ENCODE results near the gene ROS1. TPM values are rescaled to one million over a fixed set of nuclear protein-coding genes. Genes with fewer than 3 reads are reported as not detected.
"Not testable (repeated sequence)": the region's sequence is repeated elsewhere in the genome, so short reads cannot be mapped to it uniquely, and the experiment has no call there.

Gene ROS1
- total and polyA plus RNA-seq, 2 donors (not counting 1 experiment from before 2014, with no cell fraction given) = under 0.01 to 0.01 TPM

DNA sequence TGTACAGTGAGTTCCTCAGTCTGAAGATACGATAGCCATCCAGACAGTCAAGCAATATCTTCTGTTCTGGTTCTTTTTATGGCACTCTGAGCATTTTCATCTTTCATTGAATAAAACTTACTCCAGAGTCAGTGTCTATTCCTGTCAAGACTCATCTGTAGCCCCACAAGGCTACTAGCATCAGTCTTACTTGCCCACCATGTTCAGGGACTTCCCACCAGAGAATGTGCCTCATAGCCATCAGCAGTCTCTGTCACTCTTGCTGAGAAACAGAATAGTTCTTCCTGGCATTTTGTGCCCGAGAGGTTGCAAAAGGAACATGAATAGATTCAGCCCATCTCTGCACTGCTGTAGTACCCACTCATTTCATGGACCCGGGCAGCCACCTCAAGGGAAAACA, 44.0 kb upstream of the ROS1 start:
- no peaks in the 10 kb centered on the region for H3K27me3 ChIP-seq (ENCODE audit: control insufficient read depth, insufficient read depth, low read length)
- H3K9me3 ChIP-seq (ENCODE audit: control insufficient read depth, insufficient read depth, low read depth, low read length) = no peaks in the 10 kb centered on the region
- H3K4me3 ChIP-seq (replicated peaks in 1 of 4; ENCODE audit: control extremely low read depth in 1 of 4, insufficient read depth in 1 of 4, low read depth in 3 of 4, low read length in 4 of 4) = no peak overlapping the region
- H3K79me2 ChIP-seq (ENCODE audit: control insufficient read depth, insufficient read depth, low read length) = no peaks in the 10 kb centered on the region
- no peak for DNase-seq (ENCODE audit: low read depth in 2 of 2)
- no peaks in the 10 kb centered on the region for H3K4me1 ChIP-seq (ENCODE audit: control insufficient read depth, extremely low read depth, insufficient read depth, low read length)
- H3K9ac ChIP-seq (ENCODE audit: insufficient read depth, low read length) = no peak overlapping the region
- no peak overlapping the region for H2AFZ ChIP-seq (ENCODE audit: low read length)
- H4K20me1 ChIP-seq (ENCODE audit: control insufficient read depth, extremely low read depth, insufficient read depth, low read length) = no peaks in the 10 kb centered on the region
- H3K27ac ChIP-seq (ENCODE audit: insufficient read depth, low read length) = no peak overlapping the region
- TF ChIP-seq CTCF (conservative IDR thresholded peaks at IDR 0.05 in 1 of 2, IDR thresholded peaks at IDR 0.05 in 1 of 2; ENCODE audit: low read depth in 1 of 2, low read length in 2 of 2) = no peak
- TF ChIP-seq EZH2 (IDR thresholded peaks at IDR 0.05; ENCODE audit: low read length, missing control alignments) = no peak
- H3K36me3 ChIP-seq (ENCODE audit: control insufficient read depth, insufficient read depth, low read length) = no peaks in the 10 kb centered on the region
- no peak overlapping the region for H3K4me2 ChIP-seq (ENCODE audit: extremely low read depth, insufficient read depth, low read length)

- Histone ChIP-seq H3K9ac (ENCODE audit: insufficient read depth, low read length) (no peak overlapping the region), H3K27ac (ENCODE audit: insufficient read depth, low read length) (no peak overlapping the region), H3K27me3 (ENCODE audit: control insufficient read depth, insufficient read depth, low read length) (no peaks in the 10 kb centered on the region), H2AFZ (ENCODE audit: low read length) (no peak overlapping the region), H3K4me2 (ENCODE audit: extremely low read depth, insufficient read depth, low read length) (no peak overlapping the region), H3K9me3 (ENCODE audit: control insufficient read depth, insufficient read depth, low read depth, low read length) (no peaks in the 10 kb centered on the region), H3K36me3 (ENCODE audit: control insufficient read depth, insufficient read depth, low read length) (no peaks in the 10 kb centered on the region), H3K4me1 (ENCODE audit: control insufficient read depth, extremely low read depth, insufficient read depth, low read length) (no peaks in the 10 kb centered on the region), H3K4me3 (replicated peaks in 1 of 4; ENCODE audit: control extremely low read depth in 1 of 4, insufficient read depth in 1 of 4, low read depth in 3 of 4, low read length in 4 of 4) (no peak overlapping the region), H3K79me2 (ENCODE audit: control insufficient read depth, insufficient read depth, low read length) (no peaks in the 10 kb centered on the region), H4K20me1 (ENCODE audit: control insufficient read depth, extremely low read depth, insufficient read depth, low read length) (no peaks in the 10 kb centered on the region)
- TF ChIP-seq EZH2 (IDR thresholded peaks at IDR 0.05; ENCODE audit: low read length, missing control alignments) (no peak), CTCF (conservative IDR thresholded peaks at IDR 0.05 in 1 of 2, IDR thresholded peaks at IDR 0.05 in 1 of 2; ENCODE audit: low read depth in 1 of 2, low read length in 2 of 2) (no peak)
- DNase-seq (ENCODE audit: low read depth in 2 of 2) = no peak
Observed at GRCh38 chr6:117469356-117469755, 43.6 kb upstream of the ROS1 start.

DNA sequence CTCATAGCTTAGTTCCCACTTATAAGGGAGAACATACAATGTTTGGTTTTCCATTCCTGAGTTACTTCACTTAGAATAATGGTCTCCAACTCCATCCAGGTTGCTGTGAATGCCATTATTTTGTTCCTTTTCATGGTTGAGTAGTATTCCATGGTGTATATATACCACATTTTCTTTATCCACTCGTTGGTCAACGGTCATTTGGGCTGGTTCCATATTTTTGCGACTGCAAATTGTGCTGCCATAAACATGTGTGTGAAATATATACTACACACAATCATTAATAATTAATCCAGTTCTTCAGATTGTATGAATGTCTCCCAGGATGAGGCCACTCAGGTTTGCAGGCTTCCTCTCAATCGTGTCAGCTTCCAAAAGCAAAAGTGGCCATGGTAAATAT, 42.8 kb upstream of the ROS1 start:
- not testable (repeated sequence) for H3K36me3 ChIP-seq (ENCODE audit: control insufficient read depth, insufficient read depth, low read length); H3K9ac ChIP-seq (ENCODE audit: insufficient read depth, low read length); H3K4me2 ChIP-seq (ENCODE audit: extremely low read depth, insufficient read depth, low read length); H2AFZ ChIP-seq (ENCODE audit: low read length); H3K4me3 ChIP-seq (replicated peaks in 1 of 4; ENCODE audit: control extremely low read depth in 1 of 4, insufficient read depth in 1 of 4, low read depth in 3 of 4, low read length in 4 of 4); H4K20me1 ChIP-seq (ENCODE audit: control insufficient read depth, extremely low read depth, insufficient read depth, low read length); H3K9me3 ChIP-seq (ENCODE audit: control insufficient read depth, insufficient read depth, low read depth, low read length); H3K27ac ChIP-seq (ENCODE audit: insufficient read depth, low read length); H3K4me1 ChIP-seq (ENCODE audit: control insufficient read depth, extremely low read depth, insufficient read depth, low read length); DNase-seq (ENCODE audit: low read depth in 2 of 2); H3K27me3 ChIP-seq (ENCODE audit: control insufficient read depth, insufficient read depth, low read length); H3K79me2 ChIP-seq (ENCODE audit: control insufficient read depth, insufficient read depth, low read length)
